Heart left ventricle (tissue), 13 donors: ENCODE results near the gene NMRAL1.

Source experiments
- CTCF ChIP-seq, 12 donors: fragments of 200-600 bp; sonication (generic) in 4 of 12; IDR thresholded peaks; one replicate each; pipeline versions ENCODE4 v1.5.0 to v1.8.0; 2018 to 2022; ENCODE audit warnings: antibody characterized with exemption in 12 of 12, mild to moderate bottlenecking in 5 of 12
- POLR2A ChIP-seq, 2 donors: fragments of 450-650 bp; IDR thresholded peaks; one replicate each; pipeline ENCODE4 v1.6.1; 2017; ENCODE audit warnings: antibody characterized with exemption in 2 of 2, mild to moderate bottlenecking in 2 of 2, moderate library complexity in 2 of 2
- donor health status: ischemic (EF 13 %, LVEDD 7.1; RV severe dilation, severe dysfunction).
- donor health status: DM: no; HTN: yes; CAD: no.
- donor health status: DM: no; HTN: no; CAD: no.
- donor health status: ischemic (EF 25% LVEDD 6.9; RV normal size, moderate dysfunction).
- donor health status: ischemic (EF 25% LVEDD 5.7; RV mildly dilated, moderate dysfunction).
- donor health status: ischemic (EF 35%, LVEDD 5.7; RV mildly dilated, moderate dysfunction).
- donor health status: nonischemic (EF 11% LVEDD 7.7; RV severe dilation, severe dysfunction).
- donor health status: DM: yes; HTN: yes; CAD: no.
- donor health status: PGD.
- donor health status: ischemic (EF 29% LVEDD 5.4; RV normal size, mild dysfunction).
- donor health status: nonischemic (EF 23%, LVEDD 6.1; RV moderate dilation, normal function).

- no peak for TF ChIP-seq CTCF (IDR thresholded peaks at IDR 0.05)
- TF ChIP-seq POLR2A (IDR thresholded peaks at IDR 0.05) = no peak
These were observed 26.6 kb upstream of the NMRAL1 start for GRCh38 chr16:4501071-4501478.
